Sigmoid colon (tissue), 4 donors: Measurements from ENCODE around the gene MYORG.

Experiments
- EP300 ChIP-seq, 4 donors: sonication (generic); formaldehyde crosslinking; IDR thresholded peaks; one replicate each; pipeline ENCODE4 v1.6.1; 2017; ENCODE audit warnings: antibody characterized with exemption in 4 of 4
- TF ChIP-seq, protein P1 (sequence below), 4 experiments: fragments of 450-650 bp in 3 of 4; fragments of 200-600 bp in 1 of 4; IDR thresholded peaks; one replicate each; pipeline ENCODE4 v1.5.1; 2016 to 2019; ENCODE audit warnings: antibody characterized with exemption in 4 of 4, mild to moderate bottlenecking in 3 of 4, moderate library complexity in 2 of 4

DNA sequence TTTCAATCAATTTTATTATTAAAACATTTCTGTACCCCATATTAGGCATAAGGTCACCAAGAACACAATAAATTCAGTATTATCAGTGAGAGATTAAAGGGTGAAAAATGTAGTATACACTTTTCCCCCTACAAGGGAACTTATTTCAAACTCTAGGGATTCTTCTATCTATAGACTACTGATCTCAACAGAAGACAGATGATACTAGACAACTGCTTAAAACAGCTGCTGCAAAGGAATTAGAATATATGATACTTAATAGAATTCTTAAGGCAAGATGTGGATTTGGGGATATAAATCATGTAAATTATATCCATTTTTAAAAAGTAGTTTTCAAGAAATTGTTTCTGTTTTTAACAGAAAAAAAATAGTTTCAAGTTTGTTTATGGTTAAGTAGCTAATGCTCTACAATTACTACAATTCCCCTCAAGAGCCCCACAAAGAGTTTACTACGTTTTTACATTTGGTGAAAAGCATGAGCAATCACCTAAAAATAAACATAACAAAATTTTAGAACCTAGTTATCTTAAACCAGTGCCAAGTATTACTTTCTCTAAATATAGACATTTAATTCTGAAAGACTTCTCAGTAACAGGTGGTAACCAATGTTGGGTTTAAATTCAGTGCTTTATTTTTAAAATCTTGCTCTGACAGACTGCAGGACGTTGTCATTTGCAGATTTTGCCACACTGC is 53.7 kb downstream of the MYORG start:
- TF ChIP-seq, protein P1, sequence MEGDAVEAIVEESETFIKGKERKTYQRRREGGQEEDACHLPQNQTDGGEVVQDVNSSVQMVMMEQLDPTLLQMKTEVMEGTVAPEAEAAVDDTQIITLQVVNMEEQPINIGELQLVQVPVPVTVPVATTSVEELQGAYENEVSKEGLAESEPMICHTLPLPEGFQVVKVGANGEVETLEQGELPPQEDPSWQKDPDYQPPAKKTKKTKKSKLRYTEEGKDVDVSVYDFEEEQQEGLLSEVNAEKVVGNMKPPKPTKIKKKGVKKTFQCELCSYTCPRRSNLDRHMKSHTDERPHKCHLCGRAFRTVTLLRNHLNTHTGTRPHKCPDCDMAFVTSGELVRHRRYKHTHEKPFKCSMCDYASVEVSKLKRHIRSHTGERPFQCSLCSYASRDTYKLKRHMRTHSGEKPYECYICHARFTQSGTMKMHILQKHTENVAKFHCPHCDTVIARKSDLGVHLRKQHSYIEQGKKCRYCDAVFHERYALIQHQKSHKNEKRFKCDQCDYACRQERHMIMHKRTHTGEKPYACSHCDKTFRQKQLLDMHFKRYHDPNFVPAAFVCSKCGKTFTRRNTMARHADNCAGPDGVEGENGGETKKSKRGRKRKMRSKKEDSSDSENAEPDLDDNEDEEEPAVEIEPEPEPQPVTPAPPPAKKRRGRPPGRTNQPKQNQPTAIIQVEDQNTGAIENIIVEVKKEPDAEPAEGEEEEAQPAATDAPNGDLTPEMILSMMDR (IDR thresholded peaks at IDR 0.05), result no peak
- no peak for TF ChIP-seq EP300 (IDR thresholded peaks at IDR 0.05)
